Subcutaneous abdominal adipose tissue (tissue), 5 donors: ENCODE measurements around the gene CIAO3.
"Not testable (repeated sequence)": the region's sequence is repeated elsewhere in the genome, so short reads cannot be mapped to it uniquely, and the experiment has no call there.

Source experiments
- H3K27ac ChIP-seq: one replicate; pipeline ENCODE4 v1.7.0; 2013; ENCODE audit warnings: low read depth, mild to moderate bottlenecking, inconsistent platforms, low read length, moderate library complexity
- H3K27me3 ChIP-seq, 5 donors: one replicate each; pipeline ENCODE4 v1.7.0; 2013; ENCODE audit warnings: low read length in 5 of 5, inconsistent platforms in 1 of 5; ENCODE audit not compliant: control insufficient read depth in 5 of 5, insufficient read depth in 4 of 5
- H3K36me3 ChIP-seq, 5 donors: one replicate each; pipeline ENCODE4 v1.7.0; 2013; ENCODE audit warnings: low read length in 5 of 5; ENCODE audit not compliant: control insufficient read depth in 5 of 5, insufficient read depth in 5 of 5
- H3K4me1 ChIP-seq, 5 donors: one replicate each; pipeline ENCODE4 v1.7.0; 2013; ENCODE audit warnings: low read length in 5 of 5, mild to moderate bottlenecking in 3 of 5, moderate library complexity in 1 of 5; ENCODE audit not compliant: control insufficient read depth in 5 of 5, insufficient read depth in 5 of 5
- H3K4me3 ChIP-seq, 5 donors: one replicate each; pipeline ENCODE4 v1.7.0; 2013; ENCODE audit warnings: low read length in 5 of 5, low read depth in 1 of 5
- H3K9ac ChIP-seq, 5 donors: one replicate each; pipeline ENCODE4 v1.7.0; 2013; ENCODE audit warnings: low read length in 5 of 5, mild to moderate bottlenecking in 4 of 5, moderate library complexity in 3 of 5
- H3K9me3 ChIP-seq, 5 donors: one replicate each; pipeline ENCODE4 v1.7.0; 2013; ENCODE audit warnings: low read length in 5 of 5; ENCODE audit not compliant: control insufficient read depth in 5 of 5
- donor health status: healthy.
- donor health status: healthy.
- donor health status: healthy.
- donor health status: healthy.
- donor health status: healthy.

CIAO3 gene

GRCh38 chr16:749010-749409 is 8.2 kb upstream of the CIAO3 start:
- H3K27ac ChIP-seq: no peak overlapping the region
- H3K9ac ChIP-seq: no peak overlapping the region
- no peak overlapping the region for H3K4me3 ChIP-seq
- peaks cover 0 to 12% (median 2%) of the 10 kb centered on the region in 5 donors for H3K27me3 ChIP-seq
- no peaks in the 10 kb centered on the region for H3K36me3 ChIP-seq
- no peaks in the 10 kb centered on the region for H3K9me3 ChIP-seq
- no peaks in the 10 kb centered on the region for H3K4me1 ChIP-seq

- Histone ChIP-seq H3K36me3 (no peaks in the 10 kb centered on the region), H3K4me3 (no peak overlapping the region), H3K27me3 (peaks cover 0 to 10% (median 4%) of the 10 kb centered on the region in 5 donors), H3K9me3 (no peaks in the 10 kb centered on the region), H3K27ac (no peak overlapping the region), H3K4me1 (no peaks in the 10 kb centered on the region), H3K9ac (no peak overlapping the region)
These were observed 7.4 kb upstream of the CIAO3 start for GRCh38 chr16:747978-748746.

GRCh38 chr16:746637-747036 is 5.8 kb upstream of the CIAO3 start:
- H3K4me1 ChIP-seq: no peaks in the 10 kb centered on the region
- no peak overlapping the region for H3K9ac ChIP-seq
- no peaks in the 10 kb centered on the region for H3K36me3 ChIP-seq
- H3K9me3 ChIP-seq: no peaks in the 10 kb centered on the region
- no peak overlapping the region for H3K27ac ChIP-seq
- peaks cover 0 to 9% (median 5%) of the 10 kb centered on the region in 5 donors for H3K27me3 ChIP-seq
- H3K4me3 ChIP-seq: no peak overlapping the region

GRCh38 chr16:745739-746138 is 4.9 kb upstream of the CIAO3 start:
- no peaks in the 10 kb centered on the region for H3K9me3 ChIP-seq
- no peak overlapping the region for H3K9ac ChIP-seq
- no peak overlapping the region for H3K27ac ChIP-seq
- peaks cover 0 to 5% (median 4%) of the 10 kb centered on the region in 5 donors for H3K4me1 ChIP-seq
- no peak overlapping the region for H3K4me3 ChIP-seq
- H3K27me3 ChIP-seq: peaks cover 0 to 9% (median 3%) of the 10 kb centered on the region in 5 donors
- H3K36me3 ChIP-seq: no peaks in the 10 kb centered on the region

- Histone ChIP-seq H3K9ac (no peak overlapping the region), H3K27me3 (peaks cover 0 to 9% (median 3%) of the 10 kb centered on the region in 5 donors), H3K36me3 (no peaks in the 10 kb centered on the region), H3K9me3 (no peaks in the 10 kb centered on the region), H3K4me3 (no peak overlapping the region), H3K27ac (no peak overlapping the region), H3K4me1 (peaks cover 6 to 18% (median 16%) of the 10 kb centered on the region in 5 donors)
These were observed 3.1 kb upstream of the CIAO3 start for GRCh38 chr16:743794-744500.

GRCh38 chr16:742894-743293 is 2.1 kb upstream of the CIAO3 start:
- H3K27ac ChIP-seq, H3K9ac ChIP-seq, H3K9me3 ChIP-seq, H3K4me3 ChIP-seq, H3K27me3 ChIP-seq, H3K36me3 ChIP-seq: not testable (repeated sequence)
- H3K4me1 ChIP-seq: peaks cover 6 to 18% (median 16%) of the 10 kb centered on the region in 5 donors

GRCh38 chr16:741986-742629 is 1.3 kb upstream of the CIAO3 start:
- no peak overlapping the region for H3K27ac ChIP-seq
- H3K36me3 ChIP-seq: peaks cover 0 to 11% (median 8%) of the 10 kb centered on the region in 5 donors
- H3K4me3 ChIP-seq: no peak overlapping the region
- H3K27me3 ChIP-seq: peaks cover 0 to 9% (median 3%) of the 10 kb centered on the region in 5 donors
- H3K9ac ChIP-seq: no peak overlapping the region
- H3K4me1 ChIP-seq: peaks cover 6 to 18% (median 16%) of the 10 kb centered on the region in 5 donors
- no peaks in the 10 kb centered on the region for H3K9me3 ChIP-seq

GRCh38 chr16:740459-740763 is 386 bp downstream of the CIAO3 start:
- H3K9ac ChIP-seq: peak overlapping the region in 4 of 5 donors; percentile 90 to 94 (median 90)
- H3K4me1 ChIP-seq: peaks cover 6 to 18% (median 16%) of the 10 kb centered on the region in 5 donors
- no peaks in the 10 kb centered on the region for H3K9me3 ChIP-seq
- peaks cover 0 to 28% (median 24%) of the 10 kb centered on the region in 5 donors for H3K36me3 ChIP-seq
- peaks cover 0 to 9% (median 3%) of the 10 kb centered on the region in 5 donors for H3K27me3 ChIP-seq
- peak overlapping the region in 4 of 5 donors; percentile 76 to 86 (median 80) for H3K4me3 ChIP-seq
- no peak overlapping the region for H3K27ac ChIP-seq

GRCh38 chr16:739560-740458 is 988 bp downstream of the CIAO3 start:
- H3K9me3 ChIP-seq: no peaks in the 10 kb centered on the region
- H3K27me3 ChIP-seq: peaks cover 0 to 9% (median 3%) of the 10 kb centered on the region in 5 donors
- H3K4me1 ChIP-seq: peaks cover 6 to 18% (median 16%) of the 10 kb centered on the region in 5 donors
- peak overlapping the region in 4 of 5 donors; percentile 90 to 94 (median 90) for H3K9ac ChIP-seq
- no peak overlapping the region for H3K27ac ChIP-seq
- peak overlapping the region; percentile 67 to 86 (median 79) for H3K4me3 ChIP-seq
- H3K36me3 ChIP-seq: peaks cover 0 to 34% (median 30%) of the 10 kb centered on the region in 5 donors
